T47D (cell line): ENCODE results near the gene IGF2BP2.
"Not testable (repeated sequence)": the region's sequence is repeated elsewhere in the genome, so short reads cannot be mapped to it uniquely, and the experiment has no call there.

Source experiments
- DNase-seq, 2 experiments: peaks; one replicate each; pipeline versions ENCODE4 v3.0.0 to v3.0.0-alpha.2; 2011 to 2012; ENCODE audit warnings: low read depth in 1 of 2, low spot score in 1 of 2
- JUND ChIP-seq: IDR thresholded peaks from 2 replicates; pipeline ENCODE4 v1.6.1; 2012; ENCODE audit warnings: low read depth
- in situ Hi-C: cut with HindIII; loops from 2 replicates; pipeline ENCODE4 v1.10.0; 2016; ENCODE audit warnings: low sequenced_read_pairs, low pct_unique_long_range_greater_than_20kb

The IGF2BP2 gene

GRCh38 chr3:185788292-185788691, 36.5 kb downstream of the IGF2BP2 start:
- in situ Hi-C loops = no loop called here
- DNase-seq = no peak
- no peak for TF ChIP-seq JUND

GRCh38 chr3:185786956-185787877, 37.6 kb downstream of the IGF2BP2 start:
- no peak for DNase-seq
- in situ Hi-C loops = no loop called here
- no peak for TF ChIP-seq JUND

- in situ Hi-C loops, DNase-seq: not testable (repeated sequence)
These were observed 38.6 kb downstream of the IGF2BP2 start for GRCh38 chr3:185786258-185786657.

DNA sequence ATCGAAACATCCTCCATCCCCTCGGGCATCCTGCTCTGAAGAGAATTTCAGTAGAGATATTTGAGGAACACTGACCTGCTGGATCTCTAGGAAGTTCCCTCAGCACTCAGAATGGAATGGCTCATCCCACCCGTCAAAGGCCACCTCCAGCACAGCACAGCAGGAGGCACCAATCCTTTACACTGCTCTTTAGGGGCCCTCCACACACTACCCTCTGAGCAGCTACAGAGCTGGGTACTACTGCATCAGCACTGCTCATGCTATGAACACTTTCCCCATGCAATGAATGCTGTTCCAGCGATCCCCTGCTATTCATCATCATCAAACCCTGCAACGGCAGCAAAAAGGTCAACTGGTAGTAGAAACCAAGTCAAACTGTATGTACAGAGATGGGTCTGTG, 40.5 kb downstream of the IGF2BP2 start:
- no peak for DNase-seq
- no peak for TF ChIP-seq JUND
- in situ Hi-C loops = no loop called here

- DNase-seq = no peak
- in situ Hi-C loops = no loop called here
- TF ChIP-seq JUND = no peak
These were observed 43.1 kb downstream of the IGF2BP2 start for GRCh38 chr3:185781759-185782158.

GRCh38 chr3:185779461-185779860, 45.4 kb downstream of the IGF2BP2 start:
- TF ChIP-seq JUND = no peak
- no peak for DNase-seq
- in situ Hi-C loops = no loop called here

DNA sequence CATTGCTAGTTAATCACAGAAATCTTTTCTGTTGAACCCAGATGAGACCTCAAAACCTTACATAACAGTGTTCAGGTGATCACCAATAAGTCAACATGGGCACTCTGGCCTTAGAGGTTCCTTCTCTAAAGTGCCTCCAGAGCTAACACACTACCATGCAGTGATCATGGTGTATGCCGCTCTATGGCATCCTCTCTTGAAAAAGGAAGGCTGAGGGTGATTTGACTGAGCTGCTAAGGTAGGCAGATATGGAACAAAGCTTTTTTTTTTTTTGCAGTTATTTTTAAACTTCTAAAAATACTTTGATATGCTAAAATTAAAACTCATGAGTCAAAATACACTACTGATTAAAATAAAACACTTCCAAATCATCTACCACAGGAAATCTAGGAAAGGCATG, 46.0 kb downstream of the IGF2BP2 start:
- no peak for DNase-seq
- in situ Hi-C loops = no loop called here
- no peak for TF ChIP-seq JUND

GRCh38 chr3:185778094-185778493, 46.7 kb downstream of the IGF2BP2 start:
- DNase-seq = no peak
- in situ Hi-C loops = no loop called here
- TF ChIP-seq JUND = no peak

- in situ Hi-C loops = no loop called here
- TF ChIP-seq JUND = no peak
These were observed 54.7 kb downstream of the IGF2BP2 start for GRCh38 chr3:185770109-185770508.

DNA sequence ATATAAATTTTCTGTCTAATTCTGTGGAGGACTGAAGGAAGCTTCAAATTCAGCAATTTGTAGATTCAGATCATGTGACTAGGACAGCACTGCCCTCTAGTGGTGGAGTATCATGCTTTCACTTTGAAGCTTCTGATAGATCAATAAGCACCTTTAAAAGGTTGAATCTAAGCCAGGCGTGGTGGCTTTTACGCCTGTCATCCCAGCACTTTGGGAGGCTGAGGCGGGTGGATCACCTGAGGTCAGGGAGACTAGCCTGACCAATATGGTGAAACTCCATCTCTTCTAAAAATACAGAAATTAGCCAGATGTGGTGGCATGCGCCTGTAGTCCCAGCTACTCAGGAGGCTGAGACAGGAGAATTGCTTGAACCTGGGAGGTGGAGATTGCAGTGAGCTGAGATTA, 56.3 kb downstream of the IGF2BP2 start:
- peak; percentile 44 to 92 for DNase-seq
- in situ Hi-C loops = not testable (repeated sequence)

More at GRCh38 chr3:185770109-185770508, 54.7 kb downstream of the IGF2BP2 start:
- peak in 1 of 2 experiments; percentile 42 for DNase-seq

GRCh38 chr3:185767002-185767688, 57.7 kb downstream of the IGF2BP2 start:
- TF ChIP-seq JUND = no peak
- in situ Hi-C loops = no loop called here
- DNase-seq = peak in 1 of 2 experiments; percentile 63

- in situ Hi-C loops = no loop called here
- no peak for DNase-seq
- TF ChIP-seq JUND = no peak
These were observed 58.4 kb downstream of the IGF2BP2 start for GRCh38 chr3:185766329-185767001.

- in situ Hi-C loops = no loop called here
- TF ChIP-seq JUND = no peak
- DNase-seq = no peak
These were observed 59.9 kb downstream of the IGF2BP2 start for GRCh38 chr3:185764980-185765370.
